A673 (cell line): Measurements from ENCODE around the gene NOD1. TPM values are rescaled to one million over a fixed set of nuclear protein-coding genes. Genes with fewer than 3 reads are reported as not detected.

Experiments used
- BruUV-seq: library from RNA; stranded (reverse); fragments of 400-500 nt; replicated peaks from 2 replicates; lab custom pipeline; 2021; lab: Mats Ljungman, UMichigan
- CTCF ChIA-PET: fragments of 300-600 bp; sonication (Branson Sonifier 250); formaldehyde crosslinking; loops from one replicate; lab custom pipeline; 2022; ENCODE audit warnings: antibody characterized with exemption; lab: Charles Lee
- POLR2A ChIA-PET: fragments of 300-600 bp; sonication (Branson Sonifier 250); formaldehyde crosslinking; loops from one replicate; lab custom pipeline; 2022; ENCODE audit warnings: antibody characterized with exemption; ENCODE audit not compliant: low non-redundant PET; lab: Charles Lee
- DNase-seq: peaks from one replicate; pipeline ENCODE4 v3.0.0-alpha.2; 2015; ENCODE audit warnings: low spot score
- H3K27ac ChIP-seq: fragments of 200-600 bp; sonication (generic); 2 replicates; pipeline ENCODE4 v1.5.1; 2016; ENCODE audit warnings: mixed run types, low read depth, mild to moderate bottlenecking, mixed read lengths, antibody characterized with exemption, low read length; ENCODE audit not compliant: poor library complexity, severe bottlenecking
- H3K27me3 ChIP-seq: fragments of 200-600 bp; sonication (generic); replicated peaks from 2 replicates; pipeline ENCODE4 v1.6.1; 2017; ENCODE audit warnings: mixed run types, low read depth, mild to moderate bottlenecking, mixed read lengths, antibody characterized with exemption, low read length; ENCODE audit not compliant: insufficient read depth, poor library complexity
- H3K36me3 ChIP-seq: fragments of 200-600 bp; sonication (generic); 2 replicates; pipeline ENCODE4 v1.6.1; 2016; ENCODE audit warnings: mixed run types, mild to moderate bottlenecking, mixed read lengths, antibody characterized with exemption, low read length; ENCODE audit not compliant: insufficient read depth, poor library complexity, severe bottlenecking
- H3K4me1 ChIP-seq: fragments of 200-600 bp; sonication (generic); 2 replicates; pipeline ENCODE4 v1.6.1; 2017; ENCODE audit warnings: mixed run types, mild to moderate bottlenecking, mixed read lengths, antibody characterized with exemption, low read length; ENCODE audit not compliant: insufficient read depth, poor library complexity, severe bottlenecking
- H3K4me3 ChIP-seq: fragments of 200-600 bp; sonication (generic); 2 replicates; pipeline ENCODE4 v1.5.1; 2016; ENCODE audit warnings: low read depth, mixed run types, mild to moderate bottlenecking, mixed read lengths, low read length; ENCODE audit not compliant: poor library complexity, severe bottlenecking
- H3K9me3 ChIP-seq: fragments of 200-600 bp; sonication (generic); 2 replicates; pipeline ENCODE4 v1.6.1; 2016; ENCODE audit warnings: mixed run types, low read depth, mild to moderate bottlenecking, mixed read lengths, antibody characterized with exemption, low read length; ENCODE audit not compliant: poor library complexity, severe bottlenecking
- CTCF ChIP-seq: fragments of 300-800, 200-600 bp; sonication (generic); conservative IDR thresholded peaks from 2 replicates; pipeline ENCODE4 v1.5.1; 2017; ENCODE audit warnings: low read depth, mild to moderate bottlenecking, antibody characterized with exemption, low read length, moderate library complexity, mixed read lengths
- EZH2 ChIP-seq: fragments of 200-600 bp; sonication (generic); IDR thresholded peaks from 2 replicates; pipeline ENCODE4 v1.6.1; 2017; ENCODE audit warnings: borderline replicate concordance, low read depth, mild to moderate bottlenecking, mixed read lengths, antibody characterized with exemption, low read length; ENCODE audit not compliant: poor library complexity, severe bottlenecking
- intact Hi-C: fragments of 100-400 bp; cut with micrococcal nuclease; formaldehyde crosslinking; loops from one replicate; pipeline ENCODE4 v1.10.0; 2022; ENCODE audit not compliant: unreplicated experiment
- total RNA-seq: library from RNA; stranded (reverse); gene quantifications from 2 replicates; pipeline ENCODE4 v1.2.3, GENCODE V29; 2021

NOD1 gene
- total RNA-seq, 1 experiment from 2014 or later, result 2.3 TPM

GRCh38 chr7:30525429-30525828 lies 46.8 kb upstream of the NOD1 start:
- no peaks in the 10 kb centered on the region for H3K9me3 ChIP-seq
- BruUV-seq, result no TSS peak
- intact Hi-C loops, result no loop called here
- DNase-seq, result no peak
- TF ChIP-seq EZH2, result no peak
- no peak overlapping the region for H3K27ac ChIP-seq
- H3K27me3 ChIP-seq, result no peaks in the 10 kb centered on the region
- H3K36me3 ChIP-seq, result no peaks in the 10 kb centered on the region
- CTCF ChIA-PET, result no interaction called here
- no peaks in the 10 kb centered on the region for H3K4me1 ChIP-seq
- H3K4me3 ChIP-seq, result no peak overlapping the region
- POLR2A ChIA-PET, result no interaction called here

GRCh38 chr7:30524545-30524944 lies 46.0 kb upstream of the NOD1 start:
- H3K27ac ChIP-seq, result no peak overlapping the region

GRCh38 chr7:30523466-30523865 lies 44.9 kb upstream of the NOD1 start:
- ChIA-PET CTCF (no interaction called here), POLR2A (no interaction called here)
- no peak overlapping the region for H3K27ac ChIP-seq
- no peaks in the 10 kb centered on the region for H3K36me3 ChIP-seq
- TF ChIP-seq CTCF (no peak), EZH2 (no peak)
- no peak overlapping the region for H3K4me3 ChIP-seq
- DNase-seq, result no peak
- intact Hi-C loops, result no loop called here
- H3K27me3 ChIP-seq, result no peaks in the 10 kb centered on the region
- no TSS peak for BruUV-seq
- H3K4me1 ChIP-seq, result no peaks in the 10 kb centered on the region
- H3K9me3 ChIP-seq, result no peaks in the 10 kb centered on the region

More at GRCh38 chr7:30524545-30524944, 46.0 kb upstream of the NOD1 start:
- Histone ChIP-seq H3K9me3 (no peaks in the 10 kb centered on the region), H3K4me1 (no peaks in the 10 kb centered on the region), H3K27me3 (no peaks in the 10 kb centered on the region), H3K36me3 (no peaks in the 10 kb centered on the region), H3K4me3 (no peak overlapping the region)
- no TSS peak for BruUV-seq
- intact Hi-C loops, result no loop called here
- DNase-seq, result no peak
- no peak for TF ChIP-seq CTCF
- POLR2A ChIA-PET, result no interaction called here
- CTCF ChIA-PET, result no interaction called here

- Histone ChIP-seq H3K9me3 (no peaks in the 10 kb centered on the region), H3K4me3 (no peak overlapping the region), H3K4me1 (no peaks in the 10 kb centered on the region), H3K27ac (no peak overlapping the region), H3K36me3 (no peaks in the 10 kb centered on the region), H3K27me3 (no peaks in the 10 kb centered on the region)
- DNase-seq, result no peak
- intact Hi-C loops, result no loop called here
- TF ChIP-seq CTCF (no peak), EZH2 (no peak)
- ChIA-PET POLR2A (no interaction called here), CTCF (no interaction called here)
- BruUV-seq, result no TSS peak
Observed at GRCh38 chr7:30522159-30522558, 43.6 kb upstream of the NOD1 start.
